GM18519 (cell line): ENCODE results near the gene GRIN1.
A peak's percentile ranks its signal among the peaks of the same experiment; 100 is the strongest.
"Not testable (repeated sequence)": the region's sequence is repeated elsewhere in the genome, so short reads cannot be mapped to it uniquely, and the experiment has no call there.

Source experiments
- ATAC-seq: cut with Tn5 transposase; IDR thresholded peaks from one replicate; pipeline ENCODE4 v1.9.1; 2021; ENCODE audit warnings: mild to moderate bottlenecking, moderate library complexity; ENCODE audit not compliant: unreplicated experiment, low FRiP score

Gene GRIN1

GRCh38 chr9:137127301-137128157 lies 11.4 kb upstream of the GRIN1 start:
- ATAC-seq: no peak

GRCh38 chr9:137128158-137128861 lies 10.6 kb upstream of the GRIN1 start:
- ATAC-seq: no peak

GRCh38 chr9:137128862-137129455 lies 10.0 kb upstream of the GRIN1 start:
- peak; percentile 7 for ATAC-seq

DNA sequence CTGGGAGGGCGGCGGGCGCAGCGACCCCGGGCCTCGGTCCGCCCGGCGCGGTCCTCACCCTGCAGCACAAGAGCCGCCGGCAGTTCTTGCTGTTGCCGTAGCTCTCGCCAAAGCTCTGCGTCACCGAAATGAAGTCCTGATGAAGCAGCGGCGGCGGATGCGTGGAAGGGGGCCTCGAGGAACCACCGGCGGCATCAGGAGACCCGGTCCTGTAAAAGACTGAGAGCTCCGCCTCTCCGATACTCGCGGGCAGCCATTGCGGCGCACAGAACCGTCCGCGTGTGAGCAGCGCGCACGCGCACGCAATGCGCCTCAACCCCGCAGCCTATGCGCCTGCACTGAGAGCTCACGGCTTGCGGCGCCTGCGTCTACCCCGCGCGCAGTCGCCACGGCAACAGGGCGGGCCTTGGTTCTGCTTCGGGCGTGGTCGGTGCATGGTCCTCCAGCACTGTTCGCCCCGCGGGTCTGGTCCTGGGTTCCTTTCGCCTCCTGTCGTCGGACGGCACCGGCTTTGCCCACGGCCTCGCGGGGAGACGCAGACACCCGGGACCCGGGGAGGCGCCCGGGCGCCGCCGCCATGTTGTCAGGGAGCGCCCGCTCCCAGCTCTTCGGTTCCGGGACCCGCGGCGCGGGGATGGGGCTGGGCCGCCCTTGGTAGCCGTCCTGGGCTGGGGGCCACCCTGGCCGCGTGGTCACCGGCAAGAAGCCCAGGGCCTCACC lies 9.3 kb upstream of the GRIN1 start:
- peak; percentile 70 for ATAC-seq

- peak; percentile 9 for ATAC-seq
These were observed 8.7 kb upstream of the GRIN1 start for GRCh38 chr9:137130176-137130755.

DNA sequence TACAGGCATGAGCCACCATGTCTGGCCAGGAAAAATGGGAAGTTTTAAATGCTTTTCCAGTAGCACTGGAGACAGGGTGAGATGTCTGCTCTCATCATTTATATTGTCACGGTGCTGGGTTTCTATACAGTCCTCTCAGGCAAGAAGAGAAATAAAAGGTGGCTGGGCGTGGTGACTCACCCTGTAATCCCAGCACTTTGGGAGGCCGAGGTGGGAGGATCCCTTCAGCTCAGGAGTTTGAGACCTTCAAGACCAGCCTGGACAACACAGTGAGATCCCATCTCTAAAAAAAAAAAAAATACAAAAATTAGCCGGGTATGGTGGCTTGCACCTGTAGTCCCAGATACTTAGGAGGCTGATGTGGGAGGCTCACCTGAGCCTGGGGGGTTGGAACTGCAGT lies 4.8 kb upstream of the GRIN1 start:
- no peak for ATAC-seq

GRCh38 chr9:137135154-137135553 lies 3.8 kb upstream of the GRIN1 start:
- ATAC-seq: not testable (repeated sequence)

- ATAC-seq: no peak
These were observed 2.6 kb upstream of the GRIN1 start for GRCh38 chr9:137136261-137136880.

GRCh38 chr9:137136881-137137607 lies 1.9 kb upstream of the GRIN1 start:
- no peak for ATAC-seq

DNA sequence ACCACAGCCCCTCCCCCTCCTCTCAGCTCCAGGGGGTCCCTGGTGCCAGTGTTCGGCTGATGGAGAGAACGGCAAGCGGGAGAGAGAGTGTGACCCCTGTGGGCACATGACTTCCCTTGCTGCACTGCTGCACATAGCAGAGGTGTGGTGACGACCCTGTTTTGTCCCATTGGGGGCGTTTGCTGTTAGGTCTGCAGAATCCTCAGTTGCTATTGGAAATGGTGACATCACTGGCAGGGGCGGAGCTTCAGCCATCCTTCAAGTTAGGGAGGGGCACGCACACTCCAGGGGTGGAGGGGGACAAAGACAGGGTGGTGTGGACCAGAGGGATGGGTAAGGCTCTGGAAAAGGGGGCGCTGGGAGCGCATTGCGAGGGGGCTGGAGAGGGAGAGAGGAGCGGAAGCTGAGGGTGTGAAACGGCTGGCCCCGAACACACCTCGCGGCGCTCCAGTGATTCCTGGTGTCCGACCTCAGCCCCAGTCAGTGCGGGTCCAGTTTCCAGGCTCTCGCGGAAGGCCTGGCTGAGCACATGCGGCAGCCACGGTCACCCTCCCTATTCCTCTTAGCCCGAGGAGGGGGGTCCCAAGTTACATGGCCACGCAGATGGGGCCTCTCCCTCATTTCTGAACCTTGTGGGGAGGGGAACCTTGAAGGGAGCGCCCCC lies 764 bp upstream of the GRIN1 start:
- no peak for ATAC-seq

DNA sequence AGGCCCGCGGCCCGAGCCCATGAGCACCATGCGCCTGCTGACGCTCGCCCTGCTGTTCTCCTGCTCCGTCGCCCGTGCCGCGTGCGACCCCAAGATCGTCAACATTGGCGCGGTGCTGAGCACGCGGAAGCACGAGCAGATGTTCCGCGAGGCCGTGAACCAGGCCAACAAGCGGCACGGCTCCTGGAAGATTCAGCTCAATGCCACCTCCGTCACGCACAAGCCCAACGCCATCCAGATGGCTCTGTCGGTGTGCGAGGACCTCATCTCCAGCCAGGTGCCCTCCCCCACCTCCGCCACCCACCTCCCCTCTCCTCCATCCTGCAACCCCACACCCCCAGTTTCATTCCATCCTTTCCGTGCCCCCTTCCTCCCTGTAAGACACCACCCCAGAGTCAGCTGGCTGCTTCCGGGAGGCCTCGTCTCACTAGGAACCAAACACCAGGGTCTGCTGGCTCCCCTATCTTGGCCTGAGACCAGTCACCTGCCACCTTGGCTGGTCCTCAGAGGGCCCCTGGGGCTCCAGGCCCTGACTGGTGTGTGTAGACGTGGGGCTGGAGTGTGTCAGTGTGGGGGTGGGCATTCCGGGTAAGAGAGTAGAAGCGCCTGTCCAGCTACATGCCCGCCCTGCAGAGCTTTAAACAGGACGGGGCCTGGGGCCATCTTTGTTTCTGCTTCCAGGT lies 655 bp downstream of the GRIN1 start:
- ATAC-seq: no peak

GRCh38 chr9:137140151-137141012 lies 1.4 kb downstream of the GRIN1 start:
- no peak for ATAC-seq

GRCh38 chr9:137141050-137141810 lies 2.3 kb downstream of the GRIN1 start:
- ATAC-seq: no peak

GRCh38 chr9:137141976-137142936 lies 3.3 kb downstream of the GRIN1 start:
- ATAC-seq: no peak

DNA sequence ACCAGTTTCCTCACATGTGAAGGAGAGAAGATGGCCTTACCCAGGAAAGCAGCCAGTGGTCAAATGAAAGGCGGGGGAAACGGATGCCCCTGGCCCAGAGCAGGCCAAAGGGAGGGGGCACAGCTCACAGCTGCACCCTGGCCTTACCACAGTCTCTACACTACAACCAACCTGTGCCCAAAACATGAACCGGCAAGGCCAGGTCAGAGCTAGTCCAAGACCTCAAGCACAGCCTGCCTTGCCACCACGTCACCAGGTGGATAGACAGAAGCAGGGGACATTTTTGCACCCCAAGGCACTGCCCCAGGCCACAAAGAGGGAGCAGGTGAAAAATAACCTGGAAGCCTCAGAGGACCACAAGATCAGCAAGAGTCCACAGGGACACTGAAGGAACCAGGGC lies 4.5 kb downstream of the GRIN1 start:
- no peak for ATAC-seq
